H9 (cell line): Measurements from ENCODE around the gene LRP8. TPM values are rescaled to one million over a fixed set of nuclear protein-coding genes. Genes with fewer than 3 reads are reported as not detected.

Source experiments
- DNase-seq: peaks from one replicate; pipeline ENCODE4 v3.0.0-alpha.2; 2017
- H2AFZ ChIP-seq: one replicate; pipeline ENCODE4 v1.6.1; 2013; ENCODE audit warnings: mild to moderate bottlenecking, low read length, control low read depth, moderate library complexity
- H2AK5ac ChIP-seq: 2 replicates; pipeline ENCODE4 v1.6.1; 2013; ENCODE audit warnings: low read length, control low read depth, mixed read lengths; ENCODE audit not compliant: insufficient read length
- H2BK120ac ChIP-seq: one replicate; pipeline ENCODE4 v1.6.1; 2013; ENCODE audit warnings: low read depth, mild to moderate bottlenecking, low read length, control low read depth, inconsistent platforms; ENCODE audit not compliant: poor library complexity, severe bottlenecking
- H2BK12ac ChIP-seq: 2 replicates; pipeline ENCODE4 v1.6.1; 2013; ENCODE audit warnings: low read length, control low read depth, mixed read lengths, low read depth; ENCODE audit not compliant: insufficient read length
- H2BK15ac ChIP-seq: 2 replicates; pipeline ENCODE4 v1.6.1; 2013; ENCODE audit warnings: low read depth, low read length, control low read depth
- H2BK20ac ChIP-seq: one replicate; pipeline ENCODE4 v1.6.1; 2013; ENCODE audit warnings: low read depth, mild to moderate bottlenecking, low read length, control low read depth, inconsistent platforms; ENCODE audit not compliant: poor library complexity, severe bottlenecking
- H2BK5ac ChIP-seq: 2 replicates; pipeline ENCODE4 v1.6.1; 2013; ENCODE audit warnings: low read length, control low read depth, mixed read lengths; ENCODE audit not compliant: insufficient read length
- H3K14ac ChIP-seq: 2 replicates; pipeline ENCODE4 v1.6.1; 2013; ENCODE audit warnings: low read length, control low read depth; ENCODE audit not compliant: insufficient read depth
- H3K18ac ChIP-seq: 2 replicates; pipeline ENCODE4 v1.6.1; 2013; ENCODE audit warnings: low read depth, mild to moderate bottlenecking, mixed read lengths, low read length, control low read depth; ENCODE audit not compliant: insufficient read length
- H3K23ac ChIP-seq: 2 replicates; pipeline ENCODE4 v1.6.1; 2013; ENCODE audit warnings: low read length, control low read depth, mixed read lengths, low read depth; ENCODE audit not compliant: insufficient read length
- H3K23me2 ChIP-seq: 2 replicates; pipeline ENCODE4 v1.6.1; 2013; ENCODE audit warnings: low read depth, mild to moderate bottlenecking, mixed read lengths, low read length, control low read depth; ENCODE audit not compliant: insufficient read length, poor library complexity, severe bottlenecking
- H3K27ac ChIP-seq: 2 replicates; pipeline ENCODE4 v1.5.1; 2013; ENCODE audit warnings: low read length, control low read depth, mixed read lengths, low read depth; ENCODE audit not compliant: insufficient read length
- H3K27me3 ChIP-seq: 2 replicates; pipeline ENCODE4 v1.6.1; 2013; ENCODE audit warnings: low read length, control low read depth, inconsistent platforms; ENCODE audit not compliant: insufficient read depth
- H3K4ac ChIP-seq: 2 replicates; pipeline ENCODE4 v1.6.1; 2013; ENCODE audit warnings: low read depth, mild to moderate bottlenecking, control low read depth, inconsistent platforms, low read length, moderate library complexity
- H3K4me1 ChIP-seq: 2 replicates; pipeline ENCODE4 v1.6.1; 2013; ENCODE audit warnings: low read length, control low read depth, inconsistent platforms; ENCODE audit not compliant: insufficient read depth
- H3K4me2 ChIP-seq: 2 replicates; pipeline ENCODE4 v1.6.1; 2013; ENCODE audit warnings: low read length, control low read depth, mixed read lengths; ENCODE audit not compliant: insufficient read length, insufficient read depth
- H3K56ac ChIP-seq: 2 replicates; pipeline ENCODE4 v1.6.1; 2013; ENCODE audit warnings: low read depth, mild to moderate bottlenecking, mixed read lengths, low read length, control low read depth; ENCODE audit not compliant: insufficient read length
- H3K79me1 ChIP-seq: 2 replicates; pipeline ENCODE4 v1.6.1; 2013; ENCODE audit warnings: low read depth, mild to moderate bottlenecking, moderate library complexity, low read length, control low read depth, inconsistent platforms; ENCODE audit not compliant: insufficient read depth, poor library complexity, severe bottlenecking
- H3K79me2 ChIP-seq: 2 replicates; pipeline ENCODE4 v1.6.1; 2013; ENCODE audit warnings: low read length, control low read depth, inconsistent platforms; ENCODE audit not compliant: insufficient read depth
- H3K9ac ChIP-seq: 2 replicates; pipeline ENCODE4 v1.6.1; 2013; ENCODE audit warnings: low read length, control low read depth, mixed read lengths; ENCODE audit not compliant: insufficient read length; ENCODE audit errors: extremely low read depth
- H3K9me3 ChIP-seq: one replicate; pipeline ENCODE4 v1.6.1; 2013; ENCODE audit warnings: low read depth, low read length, inconsistent platforms; ENCODE audit not compliant: control insufficient read depth
- H3T11ph ChIP-seq: one replicate; pipeline ENCODE4 v1.6.1; 2013; ENCODE audit warnings: mild to moderate bottlenecking, low read length, control low read depth, inconsistent platforms
- H4K20me1 ChIP-seq: one replicate; pipeline ENCODE4 v1.6.1; 2013; ENCODE audit not compliant: control insufficient read depth, insufficient read length, insufficient read depth
- H4K5ac ChIP-seq: 2 replicates; pipeline ENCODE4 v1.6.1; 2013; ENCODE audit warnings: low read depth, mild to moderate bottlenecking, mixed read lengths, low read length, control low read depth; ENCODE audit not compliant: insufficient read length
- H4K8ac ChIP-seq: replicated peaks from 2 replicates; pipeline ENCODE4 v1.6.1; 2013; ENCODE audit warnings: low read length, control low read depth, mixed read lengths, low read depth; ENCODE audit not compliant: insufficient read length
- H4K91ac ChIP-seq: 2 replicates; pipeline ENCODE4 v1.6.1; 2013; ENCODE audit warnings: low read depth, mild to moderate bottlenecking, moderate library complexity, mixed read lengths, low read length, control low read depth; ENCODE audit not compliant: insufficient read length
- H3K27ac Mint-ChIP-seq, 3 experiments: 2 replicates in 2 of 3; 3 replicates in 1 of 3; pipeline ENCODE4 v1.8.0; 2020 to 2021; ENCODE audit warnings: mixed read lengths in 3 of 3, mild to moderate bottlenecking in 1 of 3, moderate library complexity in 1 of 3
- H3K27me3 Mint-ChIP-seq: 2 replicates; pipeline ENCODE4 v1.8.0; 2021; ENCODE audit warnings: low read depth, mild to moderate bottlenecking, moderate library complexity, mixed read lengths
- H3K36me3 Mint-ChIP-seq, 3 experiments: 2 replicates in 2 of 3; 3 replicates in 1 of 3; pipeline ENCODE4 v1.8.0; 2020 to 2021; ENCODE audit warnings: low read depth in 3 of 3, mixed read lengths in 3 of 3; ENCODE audit not compliant: insufficient read depth in 1 of 3
- H3K4me1 Mint-ChIP-seq, 2 experiments: 2 replicates each; pipeline ENCODE4 v1.8.0; 2020; ENCODE audit warnings: mixed read lengths in 2 of 2
- H3K4me3 Mint-ChIP-seq, 2 experiments: 2 replicates in 1 of 2; 3 replicates in 1 of 2; pipeline ENCODE4 v1.8.0; 2020 to 2021; ENCODE audit warnings: mild to moderate bottlenecking in 2 of 2, mixed read lengths in 2 of 2, moderate library complexity in 1 of 2
- H3K9me3 Mint-ChIP-seq, 2 experiments: 2 replicates in 1 of 2; 3 replicates in 1 of 2; pipeline ENCODE4 v1.8.0; 2020; ENCODE audit warnings: mild to moderate bottlenecking in 2 of 2, mixed read lengths in 2 of 2, moderate library complexity in 1 of 2
- WGBS: extraction: QIAGEN DNeasy Blood & Tissue Kit; methylation state at CpG from one replicate; pipeline ENCODE4 v1.1.7; 2013; ENCODE audit warnings: missing lambda C conversion rate, low lambda C conversion rate, mixed read lengths; ENCODE audit not compliant: insufficient read length; ENCODE audit errors: extremely low coverage; 5-methylcytosine and 5-hydroxymethylcytosine counted together
- total RNA-seq: library from RNA; stranded (reverse); gene quantifications from 2 replicates; pipeline ENCODE4 v1.2.1, GENCODE V29; 2021
- TF ChIP-seq, protein P1 (sequence below): fragments of 200-600 bp; sonication (generic); conservative IDR thresholded peaks from 3 replicates; pipeline ENCODE4 v1.8.0; 2021; ENCODE audit warnings: antibody characterized with exemption, mild to moderate bottlenecking

Gene LRP8
- total RNA-seq, 1 experiment from 2014 or later, result 78.6 TPM

DNA sequence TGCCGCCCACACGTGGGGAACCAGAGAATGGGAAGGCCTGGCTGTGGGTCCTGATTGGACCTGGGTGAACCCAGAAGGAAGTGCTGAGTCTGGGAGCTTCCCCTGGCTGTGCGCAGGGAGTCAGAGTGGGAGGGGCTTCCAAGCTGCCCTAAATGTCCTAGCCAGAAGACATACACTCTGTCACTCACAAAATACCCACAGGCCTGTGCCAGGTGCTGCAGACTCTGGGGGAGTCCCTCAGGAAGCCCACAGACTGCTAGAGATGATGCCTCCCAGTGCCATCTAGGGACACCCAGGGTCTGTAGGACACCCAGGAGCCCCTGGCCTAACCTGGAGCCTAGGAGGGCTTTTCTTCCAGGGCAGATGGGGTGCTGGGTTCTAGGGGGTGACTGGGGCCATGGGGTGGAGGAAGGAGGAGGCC lies 33.7 kb upstream of the LRP8 start:
- H3K4me1 Mint-ChIP-seq, result peaks cover 17 to 26% of the 10 kb centered on the region in 2 experiments
- no peaks in the 10 kb centered on the region for H4K20me1 ChIP-seq
- H3K27me3 Mint-ChIP-seq, result peaks cover 40% of the 10 kb centered on the region
- no CpG with 5 or more reads among the region's 3 CpGs for WGBS
- H3K9ac ChIP-seq, result no peak overlapping the region
- no peak overlapping the region for H3K4me3 Mint-ChIP-seq
- peaks cover 0 to 3% of the 10 kb centered on the region in 2 experiments; a peak in 2 of 5 replicates for H3K9me3 Mint-ChIP-seq
- no peak overlapping the region for H2BK120ac ChIP-seq
- no peaks in the 10 kb centered on the region for H3K79me1 ChIP-seq
- no peak overlapping the region for H2BK15ac ChIP-seq
- H3K27me3 ChIP-seq, result no peaks in the 10 kb centered on the region
- no peak overlapping the region for H3K4me2 ChIP-seq
- H3K27ac ChIP-seq, result no peak overlapping the region
- no peak overlapping the region for H3T11ph ChIP-seq
- no peaks in the 10 kb centered on the region for H3K4me1 ChIP-seq
- no peak overlapping the region for H2BK12ac ChIP-seq
- no peak overlapping the region for H3K18ac ChIP-seq
- no peak overlapping the region for H3K4ac ChIP-seq
- H3K79me2 ChIP-seq, result no peaks in the 10 kb centered on the region
- H2BK20ac ChIP-seq, result no peak overlapping the region
- H3K23me2 ChIP-seq, result no peaks in the 10 kb centered on the region
- H3K27ac Mint-ChIP-seq, result no peak overlapping the region
- peaks cover 0 to 3% (median 1%) of the 10 kb centered on the region in 3 experiments; a peak in 1 of 7 replicates for H3K36me3 Mint-ChIP-seq
- no peak overlapping the region for H2BK5ac ChIP-seq
- no peaks in the 10 kb centered on the region for H3K9me3 ChIP-seq
- H2AFZ ChIP-seq, result no peak overlapping the region
- no peak overlapping the region for H4K5ac ChIP-seq
- no peak overlapping the region for H3K23ac ChIP-seq
- H4K8ac ChIP-seq, result no peak overlapping the region
- H2AK5ac ChIP-seq, result no peak overlapping the region
- H4K91ac ChIP-seq, result no peak overlapping the region
- TF ChIP-seq, protein P1, sequence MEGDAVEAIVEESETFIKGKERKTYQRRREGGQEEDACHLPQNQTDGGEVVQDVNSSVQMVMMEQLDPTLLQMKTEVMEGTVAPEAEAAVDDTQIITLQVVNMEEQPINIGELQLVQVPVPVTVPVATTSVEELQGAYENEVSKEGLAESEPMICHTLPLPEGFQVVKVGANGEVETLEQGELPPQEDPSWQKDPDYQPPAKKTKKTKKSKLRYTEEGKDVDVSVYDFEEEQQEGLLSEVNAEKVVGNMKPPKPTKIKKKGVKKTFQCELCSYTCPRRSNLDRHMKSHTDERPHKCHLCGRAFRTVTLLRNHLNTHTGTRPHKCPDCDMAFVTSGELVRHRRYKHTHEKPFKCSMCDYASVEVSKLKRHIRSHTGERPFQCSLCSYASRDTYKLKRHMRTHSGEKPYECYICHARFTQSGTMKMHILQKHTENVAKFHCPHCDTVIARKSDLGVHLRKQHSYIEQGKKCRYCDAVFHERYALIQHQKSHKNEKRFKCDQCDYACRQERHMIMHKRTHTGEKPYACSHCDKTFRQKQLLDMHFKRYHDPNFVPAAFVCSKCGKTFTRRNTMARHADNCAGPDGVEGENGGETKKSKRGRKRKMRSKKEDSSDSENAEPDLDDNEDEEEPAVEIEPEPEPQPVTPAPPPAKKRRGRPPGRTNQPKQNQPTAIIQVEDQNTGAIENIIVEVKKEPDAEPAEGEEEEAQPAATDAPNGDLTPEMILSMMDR, result no peak
- peak; percentile 24 for DNase-seq
- no peak overlapping the region for H3K14ac ChIP-seq
- no peak overlapping the region for H3K56ac ChIP-seq
